ENCODE results near the gene YIF1A. TPM values are rescaled to one million over a fixed set of nuclear protein-coding genes. Genes with fewer than 3 reads are reported as not detected.
A peak's percentile ranks its signal among the peaks of the same experiment; 100 is the strongest.

The YIF1A gene
- total RNA-seq, 1 donor, result 182 TPM

GRCh38 chr11:66292543-66293332 is 3.8 kb upstream of the YIF1A start:
- Histone ChIP-seq H3K27ac (ENCODE audit: low read depth, low read length) (no peak overlapping the region), H3K4me1 (ENCODE audit: insufficient read depth, low read length) (peaks cover 17% of the 10 kb centered on the region), H3K79me2 (ENCODE audit: insufficient read depth, low read length) (peaks cover 11% of the 10 kb centered on the region), H3K36me3 (ENCODE audit: insufficient read depth, low read length) (no peaks in the 10 kb centered on the region), H2AFZ (ENCODE audit: low read length) (no peak overlapping the region), H3K4me2 (ENCODE audit: insufficient read depth, low read length) (no peak overlapping the region), H3K9me3 (ENCODE audit: low read depth, low read length) (no peaks in the 10 kb centered on the region), H3K4me3 (ENCODE audit: insufficient read depth, low read length) (no peak overlapping the region), H3K27me3 (ENCODE audit: insufficient read depth, low read length) (peaks cover 40% of the 10 kb centered on the region), H4K20me1 (ENCODE audit: insufficient read depth, low read length) (peaks cover 3% of the 10 kb centered on the region)
- peak; percentile 79 for DNase-seq (ENCODE audit: insufficient read length, low spot score, missing footprints)
- TF ChIP-seq CTCF (IDR thresholded peaks at IDR 0.05; ENCODE audit: extremely low read depth, low read depth, low read length), result no peak

GRCh38 chr11:66291706-66292542 is 3.0 kb upstream of the YIF1A start, which contains the start of gene TMEM151A:
TMEM151A (plus strand) TSS chr11:66291894; CDS start chr11:66292014, 120 bp downstream.
- TF ChIP-seq CTCF (IDR thresholded peaks at IDR 0.05; ENCODE audit: extremely low read depth, low read depth, low read length), result no peak
- Histone ChIP-seq H3K4me2 (ENCODE audit: insufficient read depth, low read length) (peak within 1 kb of the TSS; percentile 32), H3K36me3 (ENCODE audit: insufficient read depth, low read length) (peaks cover 3% of the 10 kb centered on the region), H3K4me3 (ENCODE audit: insufficient read depth, low read length) (peak within 1 kb of the TSS; percentile 19), H3K4me1 (ENCODE audit: insufficient read depth, low read length) (peaks cover 21% of the 10 kb centered on the region), H3K79me2 (ENCODE audit: insufficient read depth, low read length) (peaks cover 20% of the 10 kb centered on the region), H3K27ac (ENCODE audit: low read depth, low read length) (no peak within 1 kb of the TSS), H4K20me1 (ENCODE audit: insufficient read depth, low read length) (peaks cover 3% of the 10 kb centered on the region), H2AFZ (ENCODE audit: low read length) (no peak within 1 kb of the TSS), H3K9me3 (ENCODE audit: low read depth, low read length) (no peaks in the 10 kb centered on the region), H3K27me3 (ENCODE audit: insufficient read depth, low read length) (peaks cover 36% of the 10 kb centered on the region)
- DNase-seq (ENCODE audit: insufficient read length, low spot score, missing footprints), result peak; percentile 86

- H3K36me3 ChIP-seq (ENCODE audit: insufficient read depth, low read length), result peaks cover 8% of the 10 kb centered on the region
- peaks cover 6% of the 10 kb centered on the region for H4K20me1 ChIP-seq (ENCODE audit: insufficient read depth, low read length)
- peak; percentile 73 for DNase-seq (ENCODE audit: insufficient read length, low spot score, missing footprints)
- no peak for TF ChIP-seq CTCF (IDR thresholded peaks at IDR 0.05; ENCODE audit: extremely low read depth, low read depth, low read length)
- H3K4me2 ChIP-seq (ENCODE audit: insufficient read depth, low read length), result no peak overlapping the region
- no peak overlapping the region for H3K4me3 ChIP-seq (ENCODE audit: insufficient read depth, low read length)
- H3K27me3 ChIP-seq (ENCODE audit: insufficient read depth, low read length), result peaks cover 36% of the 10 kb centered on the region
- H3K4me1 ChIP-seq (ENCODE audit: insufficient read depth, low read length), result peaks cover 21% of the 10 kb centered on the region
- no peak overlapping the region for H3K27ac ChIP-seq (ENCODE audit: low read depth, low read length)
- peaks cover 26% of the 10 kb centered on the region for H3K79me2 ChIP-seq (ENCODE audit: insufficient read depth, low read length)
- no peaks in the 10 kb centered on the region for H3K9me3 ChIP-seq (ENCODE audit: low read depth, low read length)
- no peak overlapping the region for H2AFZ ChIP-seq (ENCODE audit: low read length)
These were observed 2.4 kb upstream of the YIF1A start for GRCh38 chr11:66291303-66291705.

GRCh38 chr11:66290330-66290621 is 1.3 kb upstream of the YIF1A start:
- peak overlapping the region; percentile 97 for H3K4me2 ChIP-seq (ENCODE audit: insufficient read depth, low read length)
- TF ChIP-seq CTCF (IDR thresholded peaks at IDR 0.05; ENCODE audit: extremely low read depth, low read depth, low read length), result no peak

More at GRCh38 chr11:66290330-66290621, 1.3 kb upstream of the YIF1A start:
- DNase-seq (ENCODE audit: insufficient read length, low spot score, missing footprints), result no peak
- no peaks in the 10 kb centered on the region for H3K9me3 ChIP-seq (ENCODE audit: low read depth, low read length)
- H3K36me3 ChIP-seq (ENCODE audit: insufficient read depth, low read length), result peaks cover 15% of the 10 kb centered on the region
- H3K27ac ChIP-seq (ENCODE audit: low read depth, low read length), result no peak overlapping the region
- no peak overlapping the region for H2AFZ ChIP-seq (ENCODE audit: low read length)
- H3K4me3 ChIP-seq (ENCODE audit: insufficient read depth, low read length), result no peak overlapping the region
- H3K79me2 ChIP-seq (ENCODE audit: insufficient read depth, low read length), result peaks cover 36% of the 10 kb centered on the region
- H3K27me3 ChIP-seq (ENCODE audit: insufficient read depth, low read length), result peaks cover 36% of the 10 kb centered on the region
- H4K20me1 ChIP-seq (ENCODE audit: insufficient read depth, low read length), result peaks cover 14% of the 10 kb centered on the region
- H3K4me1 ChIP-seq (ENCODE audit: insufficient read depth, low read length), result peaks cover 21% of the 10 kb centered on the region
